HG02852 (cell line): Measurements from ENCODE around the gene DEFB119.
"Not testable (repeated sequence)": the region's sequence is repeated elsewhere in the genome, so short reads cannot be mapped to it uniquely, and the experiment has no call there.

ENCODE experiments used
- ATAC-seq: cut with Tn5 transposase; IDR thresholded peaks from one replicate; pipeline ENCODE4 v1.9.1; 2021; ENCODE audit warnings: mild to moderate bottlenecking, moderate library complexity; ENCODE audit not compliant: unreplicated experiment

DEFB119 gene, protein sequence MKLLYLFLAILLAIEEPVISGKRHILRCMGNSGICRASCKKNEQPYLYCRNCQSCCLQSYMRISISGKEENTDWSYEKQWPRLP

DNA sequence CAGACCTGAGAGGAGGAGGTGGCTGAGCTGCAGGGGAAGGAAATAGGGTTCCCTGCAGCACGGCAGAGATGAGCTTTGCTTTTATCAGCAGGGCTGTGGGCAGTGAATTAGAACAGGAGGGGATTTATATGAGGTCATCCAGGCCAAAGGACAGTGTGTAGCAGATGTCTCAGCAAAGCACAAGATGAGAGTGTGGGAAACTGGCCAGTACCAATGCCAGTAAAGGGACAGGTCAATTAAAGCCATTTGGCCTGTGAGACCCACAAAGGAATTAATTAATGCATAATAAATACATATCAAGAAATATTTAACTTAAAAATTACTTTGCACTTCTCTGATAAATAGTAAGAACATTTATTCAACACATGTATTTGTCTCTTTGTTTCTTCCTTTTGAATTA lies at the start of gene DEFB119:
Gene DEFB119 (minus strand): TSS at position 101 of the 400 bp plus-strand sequence. CDS start 107 bp downstream, outside the sequence.
- ATAC-seq, result no peak

DNA sequence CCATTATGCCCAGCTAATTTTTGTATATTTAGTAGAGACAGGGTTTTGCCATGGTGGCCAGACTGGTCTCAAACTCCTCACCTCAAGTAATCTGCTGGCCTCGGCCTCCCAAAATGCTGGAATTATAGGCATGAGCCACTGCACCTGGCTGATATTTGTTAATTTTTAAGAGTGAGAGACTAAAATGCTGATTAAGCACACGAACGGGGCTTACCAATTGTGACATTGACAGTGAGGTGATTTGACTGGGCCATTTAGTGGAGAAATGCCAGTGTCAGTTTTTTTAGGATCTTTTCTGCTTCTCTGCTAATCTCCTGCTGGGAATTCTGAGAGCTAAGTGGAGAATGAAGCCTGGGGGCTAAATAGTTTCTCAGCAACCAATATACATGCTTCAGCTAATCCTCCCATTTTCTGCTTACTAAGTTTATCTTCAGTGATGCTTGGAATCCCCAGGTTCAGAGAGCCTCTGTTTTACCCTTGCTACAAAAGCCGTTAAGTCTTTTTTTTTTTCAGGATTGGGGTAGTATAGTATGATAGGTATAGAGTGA lies 40.3 kb upstream of the DEFB119 start:
- no peak for ATAC-seq

DNA sequence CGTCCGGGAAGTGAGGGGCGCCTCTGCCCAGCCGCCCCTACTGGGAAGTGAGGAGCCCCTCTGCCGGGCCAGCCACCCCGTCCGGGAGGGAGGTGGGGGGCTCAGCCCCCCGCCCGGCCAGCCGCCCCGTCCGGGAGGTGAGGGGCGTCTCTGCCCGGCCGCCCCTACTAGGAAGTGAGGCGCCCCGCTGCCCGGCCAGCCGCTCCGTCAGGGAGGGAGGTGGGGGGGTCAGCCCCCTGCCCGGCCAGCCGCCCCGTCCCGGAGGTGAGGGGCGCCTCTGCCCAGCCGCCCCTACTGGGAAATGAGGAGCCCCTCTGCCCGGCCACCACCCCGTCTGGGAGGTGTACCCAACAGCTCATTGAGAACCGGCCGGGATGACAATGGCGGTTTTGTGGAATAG lies 37.2 kb upstream of the DEFB119 start:
- not testable (repeated sequence) for ATAC-seq

DNA sequence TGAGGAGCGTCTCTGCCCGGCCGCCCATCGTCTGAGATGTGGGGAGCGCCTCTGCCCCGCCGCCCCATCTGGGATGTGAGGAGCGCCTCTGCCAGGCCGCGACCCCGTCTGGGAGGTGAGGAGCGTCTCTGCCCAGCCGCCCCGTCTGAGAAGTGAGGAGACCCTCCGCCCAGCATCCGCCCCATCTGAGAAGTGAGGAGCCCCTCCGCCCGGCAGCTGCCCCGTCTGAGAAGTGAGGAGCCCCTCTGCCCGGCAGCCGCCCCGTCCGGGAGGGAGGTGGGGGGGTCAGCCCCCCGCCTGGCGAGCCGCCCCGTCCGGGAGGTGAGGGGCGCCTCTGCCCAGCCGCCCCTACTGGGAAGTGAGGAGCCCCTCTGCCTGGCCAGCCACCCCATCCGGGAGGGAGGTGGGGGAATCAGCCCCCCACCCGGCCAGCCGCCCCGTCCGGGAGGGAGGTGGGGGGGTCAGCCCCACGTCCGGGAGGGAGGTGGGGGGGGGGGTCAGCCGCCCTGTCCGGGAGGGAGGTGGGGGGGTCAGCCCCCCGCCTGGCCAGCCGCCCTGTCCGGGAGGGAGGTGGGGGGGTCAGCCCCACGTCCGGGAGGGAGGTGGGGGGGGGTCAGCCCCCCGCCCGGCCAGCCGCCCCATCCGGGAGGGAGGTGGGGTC lies 36.6 kb upstream of the DEFB119 start:
- ATAC-seq, result not testable (repeated sequence)

DNA sequence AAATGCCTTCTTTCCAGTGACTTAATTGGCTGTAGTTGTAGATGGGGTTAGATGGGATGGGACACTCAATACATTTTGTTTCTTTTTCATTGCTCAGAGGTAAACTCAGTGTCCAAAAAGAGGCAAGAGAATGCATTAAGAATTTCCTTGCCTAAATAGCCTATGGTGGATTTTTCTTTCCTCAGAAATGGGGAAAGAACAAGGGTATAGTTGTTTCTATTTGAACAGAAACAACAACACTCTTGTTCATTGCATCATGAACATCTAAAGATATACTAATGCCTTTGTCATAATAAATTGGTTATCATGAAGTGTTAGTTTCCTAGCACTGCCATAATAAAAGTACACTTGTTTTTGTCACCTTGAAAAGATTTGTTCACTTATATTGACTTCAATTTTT lies 35.4 kb upstream of the DEFB119 start:
- ATAC-seq, result no peak

DNA sequence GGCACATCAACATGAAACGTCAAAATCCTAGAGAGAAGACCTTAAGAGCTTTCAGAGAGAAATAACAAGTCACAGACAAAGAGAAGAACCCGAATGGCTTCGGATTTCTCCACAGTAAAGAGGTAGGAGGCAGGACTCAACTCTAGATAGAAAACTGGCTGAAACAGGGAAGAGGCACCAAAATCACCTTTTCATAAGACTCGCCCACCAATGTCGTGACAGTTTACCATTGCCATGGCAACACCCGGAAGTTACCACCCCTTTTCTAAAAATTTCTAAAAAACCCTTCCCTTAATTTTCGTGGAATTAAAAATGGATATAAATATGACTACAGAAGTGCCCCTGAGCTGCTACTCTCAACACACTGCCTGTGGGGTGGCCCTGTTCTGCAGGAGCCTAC lies 27.9 kb upstream of the DEFB119 start:
- no peak for ATAC-seq

DNA sequence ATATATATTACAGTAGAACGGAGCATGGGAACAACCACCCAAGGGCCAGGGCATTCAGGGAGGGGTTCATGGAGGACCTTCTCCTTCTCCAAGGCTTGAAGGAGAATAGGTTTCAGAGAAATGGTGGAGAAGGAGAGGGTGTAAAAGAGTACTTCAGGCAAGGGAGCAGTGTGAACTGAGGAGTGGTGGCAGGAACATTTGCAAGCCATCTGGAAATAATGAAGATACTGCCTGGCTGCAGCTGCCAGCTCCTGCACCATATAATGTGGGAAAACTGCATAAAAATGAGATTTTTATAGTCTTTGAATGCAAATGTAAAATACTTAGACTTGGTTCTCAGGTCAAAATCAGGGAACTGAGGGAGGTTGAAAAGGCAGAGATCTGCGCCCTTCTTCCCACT lies 25.3 kb upstream of the DEFB119 start:
- no peak for ATAC-seq

DNA sequence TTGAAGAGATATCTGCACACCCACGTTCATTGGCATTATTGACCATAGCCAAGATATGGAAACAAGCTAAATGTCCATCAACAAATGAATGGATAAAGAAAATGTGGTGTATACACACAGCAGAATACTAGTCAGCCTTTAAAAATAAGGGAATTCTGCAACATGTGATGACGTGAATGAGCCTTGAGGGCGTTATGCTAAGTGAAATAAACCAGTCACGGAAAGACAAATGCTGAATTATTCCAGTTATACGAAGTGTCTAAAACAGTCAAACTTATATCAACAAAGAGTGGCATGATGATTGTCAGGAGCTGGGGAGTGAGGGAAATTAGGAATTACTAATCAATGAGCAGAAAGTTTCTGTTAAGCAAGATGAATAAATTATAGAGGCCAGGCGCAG lies 24.0 kb upstream of the DEFB119 start:
- ATAC-seq, result no peak

DNA sequence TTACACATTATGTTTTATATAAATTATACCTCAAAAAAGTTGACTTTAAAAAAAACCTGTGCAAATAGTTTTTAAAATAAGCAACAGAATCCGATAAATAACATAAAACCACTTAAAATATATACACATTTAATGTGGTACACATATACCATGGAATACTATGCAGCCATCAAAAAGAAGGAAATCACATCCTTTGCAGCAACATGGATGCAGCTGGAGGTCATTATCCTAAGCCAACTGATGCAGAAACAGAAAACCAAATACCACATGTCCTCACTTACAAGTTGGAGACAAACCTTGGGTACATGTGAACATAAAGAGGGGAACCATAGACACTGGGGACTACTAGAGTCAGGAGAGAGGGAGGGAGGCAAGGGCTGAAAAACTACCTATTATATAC lies 19.6 kb upstream of the DEFB119 start:
- no peak for ATAC-seq

DNA sequence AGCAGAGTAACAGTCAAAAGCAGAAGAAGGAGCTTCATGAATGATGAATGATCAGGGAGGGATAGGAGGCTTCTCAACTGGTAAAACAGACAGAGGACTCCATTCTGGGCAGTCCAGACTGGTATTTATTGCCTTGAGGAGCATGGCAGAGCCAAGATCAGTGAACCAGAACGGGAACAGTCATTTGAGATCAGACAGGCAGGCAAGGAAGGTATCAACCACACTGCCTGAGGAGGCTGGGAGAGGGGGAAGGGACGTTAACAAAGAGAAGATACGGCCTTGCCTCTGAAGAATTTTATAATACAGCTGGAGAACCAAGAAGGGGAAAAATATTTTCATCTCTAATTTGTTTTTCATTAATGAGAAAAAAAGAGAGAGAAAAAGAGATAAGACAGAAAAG lies 15.7 kb upstream of the DEFB119 start, which contains the start of gene DEFB121:
Gene DEFB121 (minus strand): TSS at position 101 of the 400 bp plus-strand sequence. CDS start 63 bp downstream, at position 38.
- ATAC-seq, result no peak

DNA sequence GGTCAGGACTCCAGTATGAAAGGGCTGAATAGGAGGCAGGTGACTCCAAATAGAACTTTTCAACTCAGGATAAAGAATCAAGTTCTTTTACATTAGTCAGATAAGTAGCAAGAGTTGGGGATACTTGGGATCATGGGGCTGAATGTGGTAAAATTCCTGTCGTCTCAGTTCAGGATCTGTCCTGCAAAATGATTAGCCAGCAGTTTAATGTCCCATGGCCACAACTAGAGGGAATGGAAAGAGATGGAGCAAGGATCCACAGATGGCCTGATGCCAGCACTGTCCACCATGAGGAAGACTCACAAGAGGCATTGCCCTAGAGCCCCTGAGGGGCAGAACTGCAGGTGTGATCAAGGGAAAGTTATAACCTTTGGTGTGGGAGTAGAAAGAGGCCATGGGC lies 13.5 kb upstream of the DEFB119 start:
- ATAC-seq, result no peak

DNA sequence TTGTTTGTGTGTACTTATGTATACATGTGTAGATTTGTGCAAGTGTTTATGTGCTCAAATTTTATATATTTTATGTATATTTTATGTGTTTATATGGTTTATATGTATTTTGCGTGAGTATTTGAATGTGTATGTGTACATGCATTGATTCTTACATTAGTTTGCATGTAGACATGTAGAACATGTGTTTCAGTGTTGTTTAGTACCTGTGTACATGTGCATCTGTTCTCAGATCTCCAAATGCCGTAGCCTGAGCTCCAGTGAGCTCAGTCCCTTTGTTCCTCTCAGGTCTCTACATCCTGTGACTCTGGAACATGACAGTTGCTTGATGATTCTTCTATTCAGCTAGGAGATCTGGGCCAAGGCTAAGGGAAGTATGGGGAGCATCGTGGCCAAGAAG lies 4.5 kb upstream of the DEFB119 start:
- ATAC-seq, result no peak

DNA sequence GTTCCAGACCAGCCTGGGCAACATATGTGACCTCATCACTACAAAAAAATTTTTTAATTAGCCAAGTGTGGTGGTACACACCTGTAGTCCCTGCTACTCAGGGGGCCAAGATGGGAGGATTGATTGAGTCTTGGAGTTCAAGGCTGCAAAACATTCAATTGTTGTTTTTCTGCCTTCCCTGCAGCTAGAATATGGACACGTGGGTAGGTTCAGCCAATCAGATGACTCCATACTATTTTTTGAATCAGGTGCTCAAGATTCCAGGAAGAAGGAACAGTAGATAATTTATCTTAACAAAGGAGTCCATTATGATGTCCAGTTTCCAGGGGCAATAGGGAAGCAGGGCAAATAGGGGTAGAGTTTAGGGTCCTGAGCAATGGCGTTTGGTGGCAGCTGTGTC lies 2.4 kb upstream of the DEFB119 start:
- no peak for ATAC-seq

DNA sequence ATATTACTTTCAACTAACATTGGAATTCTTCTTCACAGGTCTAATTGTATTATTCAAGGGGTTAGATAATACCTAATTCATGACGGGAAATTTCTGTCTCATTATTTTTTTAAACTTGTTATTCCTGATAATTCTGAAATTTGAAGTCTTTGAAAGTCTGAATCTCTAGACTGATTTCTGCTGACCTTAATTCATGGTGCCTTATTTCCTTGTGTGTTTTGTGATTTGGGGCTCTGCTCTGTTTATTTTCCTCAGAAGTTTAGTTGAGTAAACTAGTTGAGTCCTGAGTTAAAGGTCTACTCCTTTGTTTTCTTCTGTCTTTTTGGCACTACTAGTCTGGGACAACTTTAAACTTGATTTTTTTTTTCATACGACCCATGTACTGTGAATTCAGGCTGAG lies 16.0 kb downstream of the DEFB119 start:
- no peak for ATAC-seq

DNA sequence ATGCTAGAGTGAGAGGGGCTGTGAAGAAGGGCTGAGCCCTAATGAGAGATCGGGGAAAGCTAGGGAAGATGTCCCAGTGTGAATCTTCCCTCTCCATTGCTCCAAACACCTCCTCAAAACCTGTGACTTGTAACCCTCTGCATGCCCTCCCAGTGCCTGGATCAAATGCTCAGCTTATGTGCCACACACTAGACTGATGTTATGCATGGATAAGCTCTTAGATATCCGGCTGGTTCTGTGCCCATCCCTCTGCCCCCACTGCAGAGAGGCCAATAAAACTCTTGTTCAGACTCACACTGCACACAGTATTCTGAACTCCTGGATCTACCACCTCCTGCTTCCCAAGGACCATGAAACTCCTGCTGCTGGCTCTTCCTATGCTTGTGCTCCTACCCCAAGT lies 22.1 kb downstream of the DEFB119 start, which contains the start of gene DEFB118:
Gene DEFB118 (plus strand): TSS at position 301 of the 400 bp plus-strand sequence. CDS start 50 bp downstream, at position 351.
- ATAC-seq, result no peak

DNA sequence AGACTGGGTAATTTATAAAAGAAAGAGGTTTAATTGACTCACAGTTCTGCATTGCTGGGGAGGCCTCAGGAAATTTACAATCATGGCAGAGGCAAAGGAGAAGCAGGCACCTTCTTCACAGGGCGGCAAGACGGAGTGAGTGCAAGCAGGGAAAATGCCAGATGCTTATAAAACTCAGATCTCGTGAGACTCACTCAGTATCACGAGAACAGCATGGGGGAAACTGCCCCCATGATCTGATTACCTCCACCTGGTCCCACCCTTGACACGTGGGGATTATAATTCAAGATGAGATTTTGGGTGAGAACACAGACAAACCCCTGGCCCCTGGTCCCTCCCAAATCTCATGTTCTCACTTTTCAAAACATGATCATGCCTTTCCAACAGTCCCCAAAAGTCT lies 26.1 kb downstream of the DEFB119 start:
- not testable (repeated sequence) for ATAC-seq

DNA sequence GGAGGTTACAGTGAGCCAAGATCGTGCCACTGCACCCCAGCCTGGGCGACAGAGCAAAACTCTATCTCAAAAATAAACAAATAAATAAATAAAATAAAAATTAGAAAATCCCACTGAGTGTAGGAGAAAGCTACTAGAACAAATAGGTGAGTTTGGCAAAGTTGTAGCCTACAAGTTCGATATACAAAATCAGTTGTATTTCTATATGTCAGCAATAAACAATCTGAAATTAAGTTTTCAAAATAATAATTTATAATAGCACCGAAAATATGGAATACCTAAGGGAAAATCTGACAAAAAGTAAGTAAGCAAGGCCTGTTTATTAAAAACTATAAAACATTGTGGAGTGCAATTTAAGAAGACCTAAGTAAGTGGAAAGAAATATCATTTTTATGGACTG lies 27.1 kb downstream of the DEFB119 start:
- ATAC-seq, result no peak

DNA sequence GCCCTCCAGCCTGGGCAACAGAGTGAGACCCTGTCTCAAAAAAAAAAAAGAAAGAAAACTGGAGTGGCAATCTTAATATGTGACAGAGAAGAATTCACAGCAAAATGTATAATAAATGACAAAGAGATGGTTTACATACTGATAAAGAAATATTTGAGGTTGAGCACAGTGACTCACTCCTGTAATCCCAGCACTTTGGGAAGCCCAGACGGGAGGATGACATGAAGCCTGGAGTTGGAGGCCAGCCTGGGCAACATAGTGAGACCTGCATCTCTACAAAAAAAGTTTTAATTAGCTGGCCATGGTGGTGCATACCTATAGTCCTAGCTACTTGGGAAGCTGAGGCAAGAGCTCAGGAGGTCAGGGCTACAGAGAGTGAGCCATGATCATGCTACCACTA lies 34.4 kb downstream of the DEFB119 start:
- no peak for ATAC-seq

DNA sequence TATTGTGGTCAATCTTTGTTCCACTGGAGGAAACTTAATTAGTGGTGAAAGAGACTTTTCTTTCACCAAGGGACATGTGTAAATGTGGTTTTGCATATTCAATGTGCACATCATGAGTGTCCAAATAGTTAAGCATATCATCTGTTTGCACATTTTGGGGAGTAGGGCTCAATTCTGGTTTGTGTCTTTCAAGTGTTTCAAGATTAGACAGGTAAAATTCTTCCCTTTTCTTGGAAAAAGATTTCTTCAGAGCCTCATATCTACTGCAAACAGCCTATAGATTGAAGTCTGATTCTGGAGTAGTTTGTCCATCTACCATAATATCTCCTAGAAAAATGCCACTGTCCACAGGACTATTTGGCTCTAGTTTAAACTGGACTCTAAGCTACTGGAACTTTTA lies 48.9 kb downstream of the DEFB119 start:
- no peak for ATAC-seq

DNA sequence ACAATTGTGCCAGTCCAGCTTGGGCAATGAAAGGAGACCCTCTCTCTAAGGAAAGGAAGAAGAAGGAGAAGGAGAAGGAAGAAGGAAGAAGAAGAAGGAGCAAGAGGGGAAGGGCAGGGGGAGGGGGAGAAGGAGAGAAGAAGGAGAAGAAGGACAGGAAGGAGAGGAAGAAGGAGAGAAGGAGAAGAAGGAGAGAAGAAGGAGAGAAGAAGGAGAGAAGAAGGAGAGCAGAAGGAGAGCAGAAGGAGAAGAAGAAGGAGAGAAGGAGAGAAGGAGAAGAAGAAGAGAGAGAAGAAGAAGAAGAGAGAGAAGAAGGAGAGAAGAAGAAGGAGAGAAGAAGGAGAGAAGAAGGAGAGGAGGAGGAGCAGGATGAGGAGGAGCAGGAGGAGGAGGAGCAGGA lies 59.5 kb downstream of the DEFB119 start:
- ATAC-seq, result no peak
